A673 (cell line): ENCODE results near the gene DNAJC22.

Experiments used
- CTCF ChIP-seq: fragments of 300-800, 200-600 bp; sonication (generic); conservative IDR thresholded peaks from 2 replicates; pipeline ENCODE4 v1.5.1; 2017; ENCODE audit warnings: low read depth, mild to moderate bottlenecking, antibody characterized with exemption, low read length, moderate library complexity, mixed read lengths
- EZH2 ChIP-seq: fragments of 200-600 bp; sonication (generic); IDR thresholded peaks from 2 replicates; pipeline ENCODE4 v1.6.1; 2017; ENCODE audit warnings: borderline replicate concordance, low read depth, mild to moderate bottlenecking, mixed read lengths, antibody characterized with exemption, low read length; ENCODE audit not compliant: poor library complexity, severe bottlenecking

GRCh38 chr12:49327887-49328286, 18.8 kb upstream of the DNAJC22 start:
- TF ChIP-seq CTCF (no peak), EZH2 (no peak)
